HCT116 (cell line): Measurements from ENCODE around the gene COMTD1. TPM values are rescaled to one million over a fixed set of nuclear protein-coding genes. Genes with fewer than 3 reads are reported as not detected.

Source experiments
- ATAC-seq: fragments of 200-7000 bp; cut with Tn5 transposase; 2 replicates; pipeline ENCODE4 v1.9.1; 2020; ENCODE audit warnings: mild to moderate bottlenecking, moderate library complexity
- BruUV-seq: library from RNA; stranded (reverse); fragments of 400-500 nt; replicated peaks from 2 replicates; lab custom pipeline; 2021; lab: Mats Ljungman, UMichigan
- CTCF ChIA-PET: fragments of 300-600 bp; sonication (Branson Sonifier 250); formaldehyde crosslinking; loops from one replicate; lab custom pipeline; 2021; ENCODE audit warnings: antibody characterized with exemption; lab: Charles Lee
- POLR2A ChIA-PET: fragments of 300-600, 350-600 bp; sonication (Branson Sonifier 250); formaldehyde crosslinking; loops from one replicate; lab custom pipeline; 2021; ENCODE audit warnings: antibody characterized with exemption; lab: Charles Lee
- RAD21 ChIA-PET, 2 experiments: fragments of 300-600 bp; sonication (Branson Sonifier 250); formaldehyde crosslinking; loops; one replicate each; lab custom pipeline; 2023; ENCODE audit warnings: low total read pairs in 2 of 2; ENCODE audit not compliant: uncharacterized antibody in 2 of 2, unreplicated experiment in 2 of 2, low non-redundant PET in 1 of 2; lab: Charles Lee
- DNase-seq: peaks from one replicate; pipeline ENCODE4 v3.0.0-alpha.2; 2010; ENCODE audit warnings: low read depth, low spot score
- H2AFZ ChIP-seq: fragments of 200-600 bp; shearing (Covaris generic), sonication (generic); 2 replicates; pipeline ENCODE4 v1.6.1; 2017; ENCODE audit warnings: low read depth, mixed run types, mixed read lengths, antibody characterized with exemption, low read length; ENCODE audit not compliant: poor library complexity, severe bottlenecking
- H3K27ac ChIP-seq: 2 replicates; pipeline ENCODE4 v1.5.1; 2012; ENCODE audit warnings: low read depth, low read length
- H3K27me3 ChIP-seq: fragments of 200-600 bp; sonication (generic); 2 replicates; pipeline ENCODE4 v1.6.1; 2016; ENCODE audit warnings: mixed run types, low read length, mixed read lengths; ENCODE audit not compliant: insufficient read depth
- H3K36me3 ChIP-seq, 2 experiments: fragments of 200-500 bp in 1 of 2; fragments of 200-600 bp in 1 of 2; sonication (Bioruptor generic) in 1 of 2; sonication (generic) in 1 of 2; 2 replicates each; pipeline versions ENCODE4 v1.5.1 to v1.6.1; 2014 to 2016; ENCODE audit warnings: low read length in 2 of 2, inconsistent platforms in 1 of 2, mixed read lengths in 1 of 2, mixed run types in 1 of 2; ENCODE audit not compliant: insufficient read depth in 2 of 2, control insufficient read depth in 1 of 2
- H3K4me1 ChIP-seq, 2 experiments: fragments of 200-600 bp in 1 of 2; sonication (generic) in 1 of 2; 2 replicates each; pipeline versions ENCODE4 v1.5.1 to v1.6.1; 2012 to 2017; ENCODE audit warnings: low read length in 2 of 2, inconsistent platforms in 1 of 2, mild to moderate bottlenecking in 1 of 2, mixed read lengths in 1 of 2, mixed run types in 1 of 2, moderate library complexity in 1 of 2; ENCODE audit not compliant: insufficient read depth in 2 of 2, control insufficient read depth in 1 of 2
- H3K4me2 ChIP-seq: fragments of 200-600 bp; sonication (generic); 2 replicates; pipeline ENCODE4 v1.6.1; 2017; ENCODE audit warnings: mixed run types, low read length, mixed read lengths
- H3K4me3 ChIP-seq, 2 experiments: fragments of 200-600 bp in 1 of 2; sonication (generic) in 1 of 2; replicated peaks in 1 of 2; 2 replicates each; pipeline ENCODE4 v1.5.1; 2011 to 2016; ENCODE audit warnings: low read length in 2 of 2, control low read depth in 1 of 2, low read depth in 1 of 2, mild to moderate bottlenecking in 1 of 2, mixed read lengths in 1 of 2, mixed run types in 1 of 2
- H3K79me2 ChIP-seq: fragments of 200-600 bp; sonication (generic); 2 replicates; pipeline ENCODE4 v1.6.1; 2017; ENCODE audit warnings: mild to moderate bottlenecking, mixed run types, low read length, moderate library complexity, mixed read lengths; ENCODE audit not compliant: insufficient read depth
- H3K9ac ChIP-seq: fragments of 200-600 bp; sonication (generic); 2 replicates; pipeline ENCODE4 v1.6.1; 2016; ENCODE audit warnings: low read length, mixed read lengths
- H3K9me2 ChIP-seq: fragments of 200-600 bp; sonication (generic), shearing (Covaris generic); 2 replicates; pipeline ENCODE4 v1.6.1; 2017; ENCODE audit warnings: mixed run types, mild to moderate bottlenecking, moderate library complexity; ENCODE audit not compliant: insufficient read depth
- H3K9me3 ChIP-seq, 2 experiments: fragments of 200-500 bp in 1 of 2; fragments of 200-600 bp in 1 of 2; sonication (Bioruptor generic) in 1 of 2; sonication (generic) in 1 of 2; 2 replicates each; pipeline ENCODE4 v1.6.1; 2014 to 2017; ENCODE audit warnings: low read length in 2 of 2, mixed read lengths in 2 of 2, inconsistent platforms in 1 of 2, low read depth in 1 of 2, mild to moderate bottlenecking in 1 of 2, mixed run types in 1 of 2, moderate library complexity in 1 of 2; ENCODE audit not compliant: control insufficient read depth in 1 of 2, insufficient read depth in 1 of 2
- H4K20me1 ChIP-seq: fragments of 200-600 bp; sonication (generic), shearing (Covaris generic); 2 replicates; pipeline ENCODE4 v1.6.1; 2017; ENCODE audit warnings: mixed run types, mild to moderate bottlenecking, moderate library complexity; ENCODE audit not compliant: insufficient read depth
- CBX3 ChIP-seq: IDR thresholded peaks from 2 replicates; pipeline ENCODE4 v1.6.1; 2012; ENCODE audit warnings: low read depth
- EZH2phosphoT487 ChIP-seq: fragments of 200-600 bp; IDR thresholded peaks from 2 replicates; pipeline ENCODE4 v1.6.1; 2018; ENCODE audit warnings: antibody characterized with exemption, borderline replicate concordance
- FOSL1 ChIP-seq: IDR thresholded peaks from 2 replicates; pipeline ENCODE4 v1.6.1; 2012; ENCODE audit warnings: low read depth
- JUND ChIP-seq: IDR thresholded peaks from 2 replicates; pipeline ENCODE4 v1.6.1; 2012
- POLR2AphosphoS5 ChIP-seq: IDR thresholded peaks from 2 replicates; pipeline ENCODE4 v1.6.1; 2011; ENCODE audit warnings: mild to moderate bottlenecking, low read depth, low read length, moderate library complexity
- SRF ChIP-seq: IDR thresholded peaks from 2 replicates; pipeline ENCODE4 v1.6.1; 2012; ENCODE audit warnings: low read depth
- ZBTB33 ChIP-seq: IDR thresholded peaks from 2 replicates; pipeline ENCODE4 v1.6.1; 2011; ENCODE audit warnings: mild to moderate bottlenecking, low read length, moderate library complexity; ENCODE audit not compliant: insufficient replicate concordance; ENCODE audit errors: extremely low read depth
- ZNF274 ChIP-seq: fragments of 200-500 bp; sonication (Bioruptor generic); IDR thresholded peaks from 2 replicates; pipeline ENCODE4 v1.6.1; 2014; ENCODE audit warnings: mild to moderate bottlenecking, low read depth, low read length, inconsistent platforms
- intact Hi-C: fragments of 100-400 bp; cut with micrococcal nuclease; formaldehyde crosslinking; loops from 2 replicates; pipeline ENCODE4 v1.10.0; 2022
- total RNA-seq: library from RNA; stranded (reverse); gene quantifications from one replicate; pipeline ENCODE4 v1.2.1, GENCODE V29; 2021; ENCODE audit not compliant: unreplicated experiment
- TF ChIP-seq, protein P1 (sequence below): IDR thresholded peaks from 2 replicates; pipeline ENCODE4 v1.6.1; 2012
- TF ChIP-seq, protein P2 (sequence below), 3 experiments: fragments of 200-600 bp in 1 of 3; sonication (generic) in 1 of 3; IDR thresholded peaks in 2 of 3; conservative IDR thresholded peaks in 1 of 3; 2 replicates each; pipeline ENCODE4 v1.5.1; 2012 to 2017; ENCODE audit warnings: low read depth in 2 of 3, low read length in 2 of 3, antibody characterized with exemption in 1 of 3, borderline replicate concordance in 1 of 3, control low read depth in 1 of 3, mild to moderate bottlenecking in 1 of 3, mixed read lengths in 1 of 3, mixed run types in 1 of 3, moderate library complexity in 1 of 3; ENCODE audit not compliant: insufficient read depth in 1 of 3

Gene COMTD1
- total RNA-seq, 1 experiment from 2014 or later: 35.1 TPM

GRCh38 chr10:75243426-75243825, 7.7 kb upstream of the COMTD1 start:
- CTCF ChIA-PET: no interaction called here
- Histone ChIP-seq H3K36me3 (no peaks in the 10 kb centered on the region), H3K9me2 (no peaks in the 10 kb centered on the region)

More at GRCh38 chr10:75243426-75243825, 7.7 kb upstream of the COMTD1 start:
- Histone ChIP-seq H4K20me1 (no peaks in the 10 kb centered on the region), H2AFZ (no peak overlapping the region), H3K79me2 (no peaks in the 10 kb centered on the region), H3K27ac (no peak overlapping the region), H3K9me3 (no peaks in the 10 kb centered on the region), H3K4me2 (no peak overlapping the region), H3K4me3 (no peak overlapping the region), H3K4me1 (peaks cover 3 to 7% of the 10 kb centered on the region in 2 experiments; a peak in 2 of 4 replicates), H3K27me3 (no peaks in the 10 kb centered on the region), H3K9ac (no peak overlapping the region)
- intact Hi-C loops: no loop called here
- no TSS peak for BruUV-seq
- ATAC-seq: no peak
- DNase-seq: no peak
- RAD21 ChIA-PET: no interaction called here
- POLR2A ChIA-PET: no interaction called here
- no peak for TF ChIP-seq ZNF274
- TF ChIP-seq SRF: no peak
- no peak for TF ChIP-seq ZBTB33
- TF ChIP-seq CBX3: no peak
- TF ChIP-seq, protein P1, sequence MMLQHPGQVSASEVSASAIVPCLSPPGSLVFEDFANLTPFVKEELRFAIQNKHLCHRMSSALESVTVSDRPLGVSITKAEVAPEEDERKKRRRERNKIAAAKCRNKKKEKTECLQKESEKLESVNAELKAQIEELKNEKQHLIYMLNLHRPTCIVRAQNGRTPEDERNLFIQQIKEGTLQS: no peak
- TF ChIP-seq, protein P2, sequence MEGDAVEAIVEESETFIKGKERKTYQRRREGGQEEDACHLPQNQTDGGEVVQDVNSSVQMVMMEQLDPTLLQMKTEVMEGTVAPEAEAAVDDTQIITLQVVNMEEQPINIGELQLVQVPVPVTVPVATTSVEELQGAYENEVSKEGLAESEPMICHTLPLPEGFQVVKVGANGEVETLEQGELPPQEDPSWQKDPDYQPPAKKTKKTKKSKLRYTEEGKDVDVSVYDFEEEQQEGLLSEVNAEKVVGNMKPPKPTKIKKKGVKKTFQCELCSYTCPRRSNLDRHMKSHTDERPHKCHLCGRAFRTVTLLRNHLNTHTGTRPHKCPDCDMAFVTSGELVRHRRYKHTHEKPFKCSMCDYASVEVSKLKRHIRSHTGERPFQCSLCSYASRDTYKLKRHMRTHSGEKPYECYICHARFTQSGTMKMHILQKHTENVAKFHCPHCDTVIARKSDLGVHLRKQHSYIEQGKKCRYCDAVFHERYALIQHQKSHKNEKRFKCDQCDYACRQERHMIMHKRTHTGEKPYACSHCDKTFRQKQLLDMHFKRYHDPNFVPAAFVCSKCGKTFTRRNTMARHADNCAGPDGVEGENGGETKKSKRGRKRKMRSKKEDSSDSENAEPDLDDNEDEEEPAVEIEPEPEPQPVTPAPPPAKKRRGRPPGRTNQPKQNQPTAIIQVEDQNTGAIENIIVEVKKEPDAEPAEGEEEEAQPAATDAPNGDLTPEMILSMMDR (IDR thresholded peaks at IDR 0.05 in 2 of 3, conservative IDR thresholded peaks at IDR 0.05 in 1 of 3; ENCODE audit: borderline replicate concordance in 1 of 3, insufficient read depth in 1 of 3, low read depth in 2 of 3, low read length in 2 of 3): no peak
- TF ChIP-seq FOSL1: no peak
- no peak for TF ChIP-seq POLR2AphosphoS5
- TF ChIP-seq EZH2phosphoT487: no peak
- TF ChIP-seq JUND: no peak
- TF ChIP-seq, all 23 proteins: peak for 0
